ENCODE measurements around the gene MAFG. TPM values are rescaled to one million over a fixed set of nuclear protein-coding genes. Genes with fewer than 3 reads are reported as not detected.
A peak's percentile ranks its signal among the peaks of the same experiment; 100 is the strongest.

The MAFG gene
- total and polyA plus RNA-seq, 9 of the 15 experiments (the other 6 are each of a cell fraction or from before 2014, with no cell fraction given), result 1.1 to 58.1 (median 24.9) TPM

DNA sequence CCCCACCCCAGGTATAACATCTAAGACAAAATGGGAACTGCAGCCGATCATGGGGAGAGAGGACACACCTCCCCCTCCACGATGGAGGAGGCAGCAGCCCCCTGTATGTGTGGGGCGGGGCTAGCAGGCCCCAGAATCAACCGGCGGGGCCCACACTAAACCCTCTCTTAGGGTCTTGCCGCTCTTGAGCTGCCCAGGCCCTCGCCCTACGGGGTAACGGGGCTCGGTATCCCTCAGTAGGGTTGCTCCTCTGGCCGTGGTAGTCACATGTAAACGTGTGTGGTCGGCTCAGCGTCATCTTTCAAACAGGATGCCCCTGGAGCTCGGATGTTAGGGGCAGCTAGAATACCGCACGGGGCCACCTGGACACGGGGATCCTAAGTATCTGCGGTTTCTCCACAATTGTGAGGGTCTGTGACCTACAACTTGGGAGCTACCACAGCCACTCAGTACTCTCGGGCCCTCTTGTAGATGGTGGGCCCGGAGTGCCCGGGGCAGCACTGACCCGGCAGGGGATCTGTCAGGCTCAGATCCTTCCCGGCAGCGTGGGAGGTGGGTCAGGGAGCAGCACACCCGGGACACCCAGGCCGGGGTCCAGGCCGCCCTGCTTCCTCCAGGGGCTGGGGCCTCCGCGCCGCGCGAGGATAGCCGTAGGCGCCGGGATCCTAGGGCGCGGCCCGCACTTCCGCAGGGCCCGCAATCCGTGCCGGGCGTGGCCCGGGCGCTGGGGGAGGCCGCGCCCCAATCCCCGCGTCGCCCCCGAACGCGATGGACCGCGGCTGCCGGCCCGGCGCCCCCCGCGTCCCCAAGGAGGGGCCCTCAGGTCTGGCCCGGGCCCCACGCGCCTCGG lies 57.2 kb downstream of the MAFG start (continued):
- TF ChIP-seq, protein P1, sequence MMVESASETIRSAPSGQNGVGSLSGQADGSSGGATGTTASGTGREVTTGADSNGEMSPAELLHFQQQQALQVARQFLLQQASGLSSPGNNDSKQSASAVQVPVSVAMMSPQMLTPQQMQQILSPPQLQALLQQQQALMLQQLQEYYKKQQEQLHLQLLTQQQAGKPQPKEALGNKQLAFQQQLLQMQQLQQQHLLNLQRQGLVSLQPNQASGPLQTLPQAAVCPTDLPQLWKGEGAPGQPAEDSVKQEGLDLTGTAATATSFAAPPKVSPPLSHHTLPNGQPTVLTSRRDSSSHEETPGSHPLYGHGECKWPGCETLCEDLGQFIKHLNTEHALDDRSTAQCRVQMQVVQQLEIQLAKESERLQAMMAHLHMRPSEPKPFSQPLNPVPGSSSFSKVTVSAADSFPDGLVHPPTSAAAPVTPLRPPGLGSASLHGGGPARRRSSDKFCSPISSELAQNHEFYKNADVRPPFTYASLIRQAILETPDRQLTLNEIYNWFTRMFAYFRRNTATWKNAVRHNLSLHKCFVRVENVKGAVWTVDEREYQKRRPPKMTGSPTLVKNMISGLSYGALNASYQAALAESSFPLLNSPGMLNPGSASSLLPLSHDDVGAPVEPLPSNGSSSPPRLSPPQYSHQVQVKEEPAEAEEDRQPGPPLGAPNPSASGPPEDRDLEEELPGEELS (CRISPR knock-in tag; IDR thresholded peaks at IDR 0.05; ENCODE audit: borderline replicate concordance), result 0 out of 2 replicates have a peak, but pooled peaks have one; percentile 17
- no peak for TF ChIP-seq XRCC5 (IDR thresholded peaks at IDR 0.05; ENCODE audit: low read depth, low read length)
- peak; percentile 34; the same call in 1 of the 2 replicates for TF ChIP-seq ZBTB17 (CRISPR knock-in tag; IDR thresholded peaks at IDR 0.05)
- TF ChIP-seq CHD2 (IDR thresholded peaks at IDR 0.05; ENCODE audit: low read depth, low read length), result no peak
- TF ChIP-seq, protein P2, sequence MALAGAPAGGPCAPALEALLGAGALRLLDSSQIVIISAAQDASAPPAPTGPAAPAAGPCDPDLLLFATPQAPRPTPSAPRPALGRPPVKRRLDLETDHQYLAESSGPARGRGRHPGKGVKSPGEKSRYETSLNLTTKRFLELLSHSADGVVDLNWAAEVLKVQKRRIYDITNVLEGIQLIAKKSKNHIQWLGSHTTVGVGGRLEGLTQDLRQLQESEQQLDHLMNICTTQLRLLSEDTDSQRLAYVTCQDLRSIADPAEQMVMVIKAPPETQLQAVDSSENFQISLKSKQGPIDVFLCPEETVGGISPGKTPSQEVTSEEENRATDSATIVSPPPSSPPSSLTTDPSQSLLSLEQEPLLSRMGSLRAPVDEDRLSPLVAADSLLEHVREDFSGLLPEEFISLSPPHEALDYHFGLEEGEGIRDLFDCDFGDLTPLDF (CRISPR knock-in tag; IDR thresholded peaks at IDR 0.05), result no peak
- TF ChIP-seq CBFA2T2 (conservative IDR thresholded peaks at IDR 0.05), result no peak
- TF ChIP-seq, protein P3, sequence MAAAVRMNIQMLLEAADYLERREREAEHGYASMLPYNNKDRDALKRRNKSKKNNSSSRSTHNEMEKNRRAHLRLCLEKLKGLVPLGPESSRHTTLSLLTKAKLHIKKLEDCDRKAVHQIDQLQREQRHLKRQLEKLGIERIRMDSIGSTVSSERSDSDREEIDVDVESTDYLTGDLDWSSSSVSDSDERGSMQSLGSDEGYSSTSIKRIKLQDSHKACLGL (CRISPR knock-in tag; IDR thresholded peaks at IDR 0.05; ENCODE audit: borderline replicate concordance, poor library complexity, severe bottlenecking), result no peak
- peak; percentile 25; the same call in 1 of the 2 replicates for TF ChIP-seq SMAD4 (CRISPR knock-in tag; conservative IDR thresholded peaks at IDR 0.05)
- TF ChIP-seq KDM1A (IDR thresholded peaks at IDR 0.05), result no peak
- TF ChIP-seq L3MBTL2 (IDR thresholded peaks at IDR 0.05), result no peak
- TF ChIP-seq KAT7 (CRISPR knock-in tag; IDR thresholded peaks at IDR 0.05; ENCODE audit: borderline replicate concordance), result 0 out of 2 replicates have a peak, but pooled peaks have one; percentile 58
- no peak for TF ChIP-seq HNRNPUL1 (IDR thresholded peaks at IDR 0.05; ENCODE audit: low read length)
- TF ChIP-seq BRD9 (IDR thresholded peaks at IDR 0.05; ENCODE audit: low read depth, partially characterized antibody), result no peak
- TF ChIP-seq TFAM (CRISPR knock-in tag; conservative IDR thresholded peaks at IDR 0.05), result no peak
- TF ChIP-seq EP300 (IDR thresholded peaks at IDR 0.05; ENCODE audit: low read length), result no peak
- no peak for TF ChIP-seq ZNF140 (CRISPR knock-in tag; IDR thresholded peaks at IDR 0.05)
- TF ChIP-seq PTTG1 (tag; IDR thresholded peaks at IDR 0.05; ENCODE audit: low read depth), result no peak
- TF ChIP-seq ZKSCAN1 (IDR thresholded peaks at IDR 0.05; ENCODE audit: low read depth, low read length), result no peak
- TF ChIP-seq IRF2 (CRISPR knock-in tag; IDR thresholded peaks at IDR 0.05), result no peak
- no peak for TF ChIP-seq RNF2 (IDR thresholded peaks at IDR 0.05)
- TF ChIP-seq, protein P4, sequence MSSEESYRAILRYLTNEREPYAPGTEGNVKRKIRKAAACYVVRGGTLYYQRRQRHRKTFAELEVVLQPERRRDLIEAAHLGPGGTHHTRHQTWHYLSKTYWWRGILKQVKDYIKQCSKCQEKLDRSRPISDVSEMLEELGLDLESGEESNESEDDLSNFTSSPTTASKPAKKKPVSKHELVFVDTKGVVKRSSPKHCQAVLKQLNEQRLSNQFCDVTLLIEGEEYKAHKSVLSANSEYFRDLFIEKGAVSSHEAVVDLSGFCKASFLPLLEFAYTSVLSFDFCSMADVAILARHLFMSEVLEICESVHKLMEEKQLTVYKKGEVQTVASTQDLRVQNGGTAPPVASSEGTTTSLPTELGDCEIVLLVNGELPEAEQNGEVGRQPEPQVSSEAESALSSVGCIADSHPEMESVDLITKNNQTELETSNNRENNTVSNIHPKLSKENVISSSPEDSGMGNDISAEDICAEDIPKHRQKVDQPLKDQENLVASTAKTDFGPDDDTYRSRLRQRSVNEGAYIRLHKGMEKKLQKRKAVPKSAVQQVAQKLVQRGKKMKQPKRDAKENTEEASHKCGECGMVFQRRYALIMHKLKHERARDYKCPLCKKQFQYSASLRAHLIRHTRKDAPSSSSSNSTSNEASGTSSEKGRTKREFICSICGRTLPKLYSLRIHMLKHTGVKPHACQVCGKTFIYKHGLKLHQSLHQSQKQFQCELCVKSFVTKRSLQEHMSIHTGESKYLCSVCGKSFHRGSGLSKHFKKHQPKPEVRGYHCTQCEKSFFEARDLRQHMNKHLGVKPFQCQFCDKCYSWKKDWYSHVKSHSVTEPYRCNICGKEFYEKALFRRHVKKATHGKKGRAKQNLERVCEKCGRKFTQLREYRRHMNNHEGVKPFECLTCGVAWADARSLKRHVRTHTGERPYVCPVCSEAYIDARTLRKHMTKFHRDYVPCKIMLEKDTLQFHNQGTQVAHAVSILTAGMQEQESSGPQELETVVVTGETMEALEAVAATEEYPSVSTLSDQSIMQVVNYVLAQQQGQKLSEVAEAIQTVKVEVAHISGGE (CRISPR knock-in tag; IDR thresholded peaks at IDR 0.05), result no peak
- no peak for TF ChIP-seq ZNF717 (CRISPR knock-in tag; IDR thresholded peaks at IDR 0.05)
